Osteocyte (in vitro differentiated cells): ENCODE data around the gene HIVEP2. TPM values are rescaled to one million over a fixed set of nuclear protein-coding genes. Genes with fewer than 3 reads are reported as not detected.

Source experiments
- DNase-seq: peaks from one replicate; pipeline ENCODE4 v3.0.0; 2021; ENCODE audit warnings: mixed read lengths; ENCODE audit not compliant: unreplicated experiment; ENCODE audit errors: extremely low spot score
- H3K27ac Mint-ChIP-seq: one replicate; pipeline ENCODE4 v1.8.0; 2021; ENCODE audit warnings: mild to moderate bottlenecking, mixed read lengths; ENCODE audit not compliant: unreplicated experiment
- H3K27me3 Mint-ChIP-seq: one replicate; pipeline ENCODE4 v1.8.0; 2021; ENCODE audit warnings: mixed read lengths; ENCODE audit not compliant: unreplicated experiment
- H3K36me3 Mint-ChIP-seq: one replicate; pipeline ENCODE4 v1.8.0; 2021; ENCODE audit warnings: mixed read lengths; ENCODE audit not compliant: unreplicated experiment
- H3K4me1 Mint-ChIP-seq: one replicate; pipeline ENCODE4 v1.8.0; 2021; ENCODE audit warnings: mixed read lengths; ENCODE audit not compliant: unreplicated experiment
- H3K4me3 Mint-ChIP-seq: one replicate; pipeline ENCODE4 v1.8.0; 2021; ENCODE audit warnings: mild to moderate bottlenecking, moderate library complexity, mixed read lengths; ENCODE audit not compliant: unreplicated experiment
- H3K9me3 Mint-ChIP-seq: one replicate; pipeline ENCODE4 v1.8.0; 2021; ENCODE audit warnings: mixed read lengths; ENCODE audit not compliant: unreplicated experiment
- total RNA-seq: library from RNA; stranded (reverse); gene quantifications from 2 replicates; pipeline ENCODE4 v1.2.1, GENCODE V29; 2021
- TF ChIP-seq, protein P1 (sequence below): fragments of 200-600 bp; sonication (generic); IDR thresholded peaks from 2 replicates; pipeline ENCODE4 v1.5.0; 2021; ENCODE audit warnings: antibody characterized with exemption, mild to moderate bottlenecking, moderate library complexity

HIVEP2 gene
- total RNA-seq, 1 donor from 2014 or later = 39.2 TPM

DNA sequence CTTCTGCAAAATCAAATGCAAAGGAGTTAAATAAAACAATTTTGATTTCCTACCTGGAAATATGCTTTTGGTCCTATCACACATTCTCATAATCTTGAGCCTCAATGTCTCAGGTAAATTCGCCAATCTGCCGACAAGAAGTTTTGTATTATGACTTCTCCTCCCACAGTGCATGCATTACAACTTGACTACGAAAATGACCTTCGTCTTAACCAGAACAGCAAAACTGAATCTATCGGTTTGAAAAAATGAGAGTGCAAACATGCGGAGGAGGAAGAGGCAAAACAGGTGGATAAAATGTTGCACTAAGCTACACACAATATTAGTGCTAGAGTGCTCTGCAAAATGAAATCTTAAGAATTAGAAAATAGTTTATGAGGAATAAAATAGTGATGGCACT, 43.4 kb downstream of the HIVEP2 start:
- no peak for DNase-seq
- Mint-ChIP-seq H3K36me3 (no peaks in the 10 kb centered on the region), H3K4me3 (no peak overlapping the region), H3K9me3 (no peaks in the 10 kb centered on the region), H3K4me1 (peaks cover 47% of the 10 kb centered on the region), H3K27ac (peak overlapping the region; percentile 96), H3K27me3 (no peaks in the 10 kb centered on the region)
- TF ChIP-seq, protein P1, sequence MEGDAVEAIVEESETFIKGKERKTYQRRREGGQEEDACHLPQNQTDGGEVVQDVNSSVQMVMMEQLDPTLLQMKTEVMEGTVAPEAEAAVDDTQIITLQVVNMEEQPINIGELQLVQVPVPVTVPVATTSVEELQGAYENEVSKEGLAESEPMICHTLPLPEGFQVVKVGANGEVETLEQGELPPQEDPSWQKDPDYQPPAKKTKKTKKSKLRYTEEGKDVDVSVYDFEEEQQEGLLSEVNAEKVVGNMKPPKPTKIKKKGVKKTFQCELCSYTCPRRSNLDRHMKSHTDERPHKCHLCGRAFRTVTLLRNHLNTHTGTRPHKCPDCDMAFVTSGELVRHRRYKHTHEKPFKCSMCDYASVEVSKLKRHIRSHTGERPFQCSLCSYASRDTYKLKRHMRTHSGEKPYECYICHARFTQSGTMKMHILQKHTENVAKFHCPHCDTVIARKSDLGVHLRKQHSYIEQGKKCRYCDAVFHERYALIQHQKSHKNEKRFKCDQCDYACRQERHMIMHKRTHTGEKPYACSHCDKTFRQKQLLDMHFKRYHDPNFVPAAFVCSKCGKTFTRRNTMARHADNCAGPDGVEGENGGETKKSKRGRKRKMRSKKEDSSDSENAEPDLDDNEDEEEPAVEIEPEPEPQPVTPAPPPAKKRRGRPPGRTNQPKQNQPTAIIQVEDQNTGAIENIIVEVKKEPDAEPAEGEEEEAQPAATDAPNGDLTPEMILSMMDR = no peak

DNA sequence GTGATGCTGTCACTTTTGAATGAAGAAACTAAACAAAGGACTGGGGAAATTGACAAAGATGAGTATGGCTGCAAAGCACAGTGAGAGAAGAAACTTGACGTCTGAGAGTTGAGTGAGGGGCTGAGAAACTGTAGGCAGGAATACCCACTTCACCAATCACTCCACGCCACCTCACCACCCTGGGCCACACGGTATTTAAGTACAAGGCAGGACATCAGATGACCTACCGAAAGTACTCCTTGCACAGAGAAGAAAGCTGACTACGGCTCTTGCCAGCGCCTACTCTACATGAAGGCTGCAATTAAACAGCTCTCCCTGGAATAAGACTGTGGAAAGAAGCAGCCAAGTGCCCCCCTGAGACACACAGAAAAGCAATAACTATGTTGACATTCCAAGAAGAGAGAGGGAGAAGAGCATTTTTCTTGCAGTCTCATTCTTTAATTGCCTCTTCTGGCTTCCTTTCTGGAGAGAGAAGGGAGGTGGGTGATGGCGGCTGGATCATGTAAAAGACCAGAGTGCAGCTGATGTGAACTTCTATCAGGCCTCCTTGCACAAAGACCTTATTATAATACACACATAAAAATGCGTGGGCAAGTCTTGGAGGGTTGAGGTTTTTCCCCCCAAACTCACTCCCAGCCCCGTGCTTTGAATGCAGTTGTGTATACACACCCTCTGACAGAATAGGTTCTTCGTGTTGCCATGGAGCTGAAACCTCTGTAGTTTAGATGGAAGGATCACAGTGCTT, 44.6 kb downstream of the HIVEP2 start:
- TF ChIP-seq, protein P1 = no peak
- peak overlapping the region; percentile 56 for H3K27ac Mint-ChIP-seq
- no peaks in the 10 kb centered on the region for H3K36me3 Mint-ChIP-seq
- H3K27me3 Mint-ChIP-seq = no peaks in the 10 kb centered on the region
- H3K4me1 Mint-ChIP-seq = peaks cover 47% of the 10 kb centered on the region
- no peaks in the 10 kb centered on the region for H3K9me3 Mint-ChIP-seq
- no peak for DNase-seq
- peak overlapping the region; percentile 7 for H3K4me3 Mint-ChIP-seq

DNA sequence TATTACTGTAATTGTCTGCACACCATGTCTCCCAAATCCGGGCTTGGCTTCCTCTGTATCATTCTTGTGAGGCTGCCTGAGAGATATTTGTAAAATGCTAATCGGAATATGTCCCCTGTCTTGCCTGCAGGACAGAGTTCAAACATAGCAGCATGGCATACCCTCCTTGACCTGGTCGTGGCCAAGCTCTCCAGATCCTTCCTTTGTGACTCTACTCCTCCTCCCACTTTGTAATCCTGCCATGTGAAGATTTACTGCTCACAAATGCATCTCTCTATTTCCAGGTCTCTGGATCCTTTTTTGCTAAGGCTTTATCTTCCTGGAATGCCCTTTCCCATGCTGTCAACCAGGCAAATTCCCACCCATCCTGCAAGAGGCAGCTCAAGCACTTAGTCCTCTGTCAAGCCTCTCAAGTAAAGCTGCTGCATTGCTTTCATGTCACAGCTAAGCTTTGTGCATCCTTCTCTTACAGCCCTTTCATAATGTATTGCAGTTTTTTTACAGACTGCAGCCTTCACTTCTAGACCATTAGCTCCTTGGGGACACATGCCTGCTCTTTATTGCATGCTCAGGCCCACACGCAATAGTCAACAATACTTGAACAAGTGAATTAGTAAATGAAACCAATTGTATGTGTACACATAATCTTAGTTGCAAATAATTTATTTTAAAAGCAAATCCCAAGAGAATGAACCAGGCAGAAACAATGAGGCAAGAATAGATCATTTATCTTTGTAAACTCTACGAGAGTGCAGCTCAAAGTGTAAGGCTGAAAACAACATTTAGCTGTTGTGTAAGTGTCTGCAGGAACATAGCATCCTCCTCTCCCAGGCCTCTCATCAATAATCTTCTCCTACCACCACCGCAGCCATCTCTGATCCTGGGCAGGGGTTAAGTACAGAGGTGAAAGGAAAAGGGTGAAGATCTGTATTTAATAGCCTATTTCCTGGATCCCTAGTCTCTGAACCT, 45.8 kb downstream of the HIVEP2 start:
- TF ChIP-seq, protein P1 = no peak
- H3K4me3 Mint-ChIP-seq = no peak overlapping the region
- no peak overlapping the region for H3K27ac Mint-ChIP-seq
- H3K36me3 Mint-ChIP-seq = no peaks in the 10 kb centered on the region
- no peak for DNase-seq
- H3K27me3 Mint-ChIP-seq = no peaks in the 10 kb centered on the region
- peaks cover 44% of the 10 kb centered on the region for H3K4me1 Mint-ChIP-seq
- H3K9me3 Mint-ChIP-seq = no peaks in the 10 kb centered on the region

DNA sequence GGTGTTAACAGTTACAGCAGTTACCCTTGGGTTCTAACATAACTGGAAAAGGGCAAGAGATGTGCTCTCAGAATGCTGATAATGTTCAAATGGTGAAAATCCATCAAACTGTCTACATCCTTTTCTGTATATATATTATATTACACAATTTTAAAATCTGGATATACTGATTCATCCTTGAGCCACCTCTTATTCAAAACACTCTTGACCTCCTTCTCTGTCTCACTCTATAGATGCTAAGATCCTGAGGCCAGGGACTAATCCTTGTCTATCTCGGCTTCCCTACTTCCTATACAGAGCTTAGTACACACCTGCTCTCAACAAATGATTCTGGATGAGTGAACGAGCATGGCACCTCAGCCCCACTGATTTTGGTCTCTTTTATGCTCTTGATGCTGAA, 47.3 kb downstream of the HIVEP2 start:
- no peak for DNase-seq
- TF ChIP-seq, protein P1 = no peak
- H3K9me3 Mint-ChIP-seq = no peaks in the 10 kb centered on the region
- H3K4me1 Mint-ChIP-seq = peaks cover 28% of the 10 kb centered on the region
- H3K27ac Mint-ChIP-seq = no peak overlapping the region
- H3K36me3 Mint-ChIP-seq = no peaks in the 10 kb centered on the region
- no peaks in the 10 kb centered on the region for H3K27me3 Mint-ChIP-seq
- H3K4me3 Mint-ChIP-seq = no peak overlapping the region

DNA sequence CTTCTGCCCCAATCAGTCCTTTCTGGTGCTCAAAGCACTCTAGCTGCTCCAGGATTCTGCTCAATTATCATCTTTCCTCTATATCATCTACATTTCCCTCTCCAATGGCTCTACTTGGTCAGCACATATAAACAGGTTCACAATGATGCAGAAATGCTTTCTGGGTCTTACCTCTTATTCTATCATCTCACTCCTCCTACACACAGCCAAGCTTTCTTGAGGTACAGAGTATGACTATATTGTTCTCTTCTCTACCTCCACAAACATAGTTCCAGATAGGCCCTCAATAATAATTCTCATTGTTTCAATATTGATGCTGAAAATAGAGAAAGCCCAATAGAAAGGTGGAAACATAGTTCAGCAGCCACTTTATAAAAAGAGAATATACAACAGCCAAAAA, 48.2 kb downstream of the HIVEP2 start:
- Mint-ChIP-seq H3K36me3 (no peaks in the 10 kb centered on the region), H3K27ac (no peak overlapping the region)

More for the DNA sequence above, 48.2 kb downstream of the HIVEP2 start:
- TF ChIP-seq, protein P1 = no peak
- no peaks in the 10 kb centered on the region for H3K9me3 Mint-ChIP-seq
- H3K4me1 Mint-ChIP-seq = peaks cover 23% of the 10 kb centered on the region
- no peak for DNase-seq
- H3K27me3 Mint-ChIP-seq = no peaks in the 10 kb centered on the region
- H3K4me3 Mint-ChIP-seq = no peak overlapping the region
